Calu3 (cell line): ENCODE data around the gene LDAH. TPM values are rescaled to one million over a fixed set of nuclear protein-coding genes. Genes with fewer than 3 reads are reported as not detected.
"Not testable (repeated sequence)": the region's sequence is repeated elsewhere in the genome, so short reads cannot be mapped to it uniquely, and the experiment has no call there.

Experiments
- BruUV-seq: library from RNA; stranded (reverse); fragments of 400-500 nt; replicated peaks from 2 replicates; lab custom pipeline; 2021; lab: Mats Ljungman, UMichigan
- CTCF ChIA-PET: fragments of 300-600 bp; sonication (Branson Sonifier 250); formaldehyde crosslinking; loops from one replicate; lab custom pipeline; 2022; ENCODE audit warnings: antibody characterized with exemption; lab: Charles Lee
- DNase-seq: peaks from one replicate; pipeline ENCODE4 v3.0.0; 2022
- H3K27ac Mint-ChIP-seq: one replicate; pipeline ENCODE4 v1.8.0; 2022; ENCODE audit warnings: mixed read lengths; ENCODE audit not compliant: unreplicated experiment
- H3K27me3 Mint-ChIP-seq: one replicate; pipeline ENCODE4 v1.8.0; 2022; ENCODE audit warnings: mixed read lengths; ENCODE audit not compliant: unreplicated experiment
- H3K36me3 Mint-ChIP-seq: one replicate; pipeline ENCODE4 v1.8.0; 2022; ENCODE audit warnings: mild to moderate bottlenecking, moderate library complexity, mixed read lengths; ENCODE audit not compliant: insufficient read depth, unreplicated experiment
- H3K4me1 Mint-ChIP-seq: one replicate; pipeline ENCODE4 v1.8.0; 2022; ENCODE audit warnings: mild to moderate bottlenecking, low read depth, mixed read lengths; ENCODE audit not compliant: unreplicated experiment
- H3K4me3 Mint-ChIP-seq: one replicate; pipeline ENCODE4 v1.8.0; 2022; ENCODE audit warnings: mild to moderate bottlenecking, low read depth, moderate library complexity, mixed read lengths; ENCODE audit not compliant: unreplicated experiment
- H3K9me3 Mint-ChIP-seq: one replicate; pipeline ENCODE4 v1.8.0; 2022; ENCODE audit warnings: low read depth, mixed read lengths; ENCODE audit not compliant: unreplicated experiment
- CTCF ChIP-seq: fragments of 200-600 bp; IDR thresholded peaks from one replicate; pipeline ENCODE4 v1.8.0; 2022; ENCODE audit warnings: antibody characterized with exemption; ENCODE audit not compliant: unreplicated experiment
- intact Hi-C: fragments of 100-400 bp; cut with micrococcal nuclease; formaldehyde crosslinking; loops from one replicate; pipeline ENCODE4 v1.10.0; 2022; ENCODE audit not compliant: unreplicated experiment
- total RNA-seq: library from RNA; stranded (reverse); gene quantifications from 2 replicates; pipeline ENCODE4 v1.2.3, GENCODE V29; 2022

The LDAH gene
- total RNA-seq, 1 experiment from 2014 or later = 18.1 TPM

DNA sequence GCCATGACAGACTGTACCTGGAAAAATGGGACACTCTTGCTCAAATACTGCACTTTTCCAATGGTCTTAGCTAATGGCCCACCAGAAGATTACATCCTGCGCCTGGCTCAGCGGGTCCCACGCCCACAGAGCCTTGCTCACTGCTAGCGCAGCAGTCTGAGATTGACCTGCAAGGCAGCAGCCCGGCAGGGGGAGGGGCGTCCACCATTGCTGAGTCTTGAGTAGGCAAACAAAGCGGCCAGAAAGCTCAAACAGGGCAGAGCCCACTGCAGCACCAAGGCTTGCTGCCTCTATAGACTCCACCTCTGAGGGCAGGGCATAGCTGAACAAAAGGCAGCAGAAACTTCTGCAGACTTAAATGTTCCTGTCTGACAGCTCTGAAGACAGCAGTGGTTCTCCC, 111.3 kb downstream of the LDAH start:
- CTCF ChIA-PET, H3K4me3 Mint-ChIP-seq, H3K9me3 Mint-ChIP-seq, intact Hi-C loops, H3K4me1 Mint-ChIP-seq, H3K36me3 Mint-ChIP-seq, DNase-seq, H3K27ac Mint-ChIP-seq, BruUV-seq, H3K27me3 Mint-ChIP-seq: not testable (repeated sequence)

- Mint-ChIP-seq H3K4me1 (no peaks in the 10 kb centered on the region), H3K36me3 (peaks cover 4% of the 10 kb centered on the region), H3K4me3 (no peak overlapping the region), H3K27ac (no peak overlapping the region), H3K27me3 (no peaks in the 10 kb centered on the region), H3K9me3 (peaks cover 2% of the 10 kb centered on the region)
- CTCF ChIA-PET = no interaction called here
- no peak for DNase-seq
- no TSS peak for BruUV-seq
- no peak for TF ChIP-seq CTCF
- intact Hi-C loops = no loop called here
Observed at GRCh38 chr2:20707601-20708000, 115.3 kb downstream of the LDAH start.

- Mint-ChIP-seq H3K27ac (no peak overlapping the region), H3K9me3 (no peaks in the 10 kb centered on the region), H3K36me3 (peaks cover 4% of the 10 kb centered on the region), H3K4me3 (no peak overlapping the region), H3K4me1 (no peaks in the 10 kb centered on the region), H3K27me3 (no peaks in the 10 kb centered on the region)
- CTCF ChIA-PET = no interaction called here
- no peak for DNase-seq
- no TSS peak for BruUV-seq
- no peak for TF ChIP-seq CTCF
- intact Hi-C loops = no loop called here
Observed at GRCh38 chr2:20706786-20707185, 116.1 kb downstream of the LDAH start.

DNA sequence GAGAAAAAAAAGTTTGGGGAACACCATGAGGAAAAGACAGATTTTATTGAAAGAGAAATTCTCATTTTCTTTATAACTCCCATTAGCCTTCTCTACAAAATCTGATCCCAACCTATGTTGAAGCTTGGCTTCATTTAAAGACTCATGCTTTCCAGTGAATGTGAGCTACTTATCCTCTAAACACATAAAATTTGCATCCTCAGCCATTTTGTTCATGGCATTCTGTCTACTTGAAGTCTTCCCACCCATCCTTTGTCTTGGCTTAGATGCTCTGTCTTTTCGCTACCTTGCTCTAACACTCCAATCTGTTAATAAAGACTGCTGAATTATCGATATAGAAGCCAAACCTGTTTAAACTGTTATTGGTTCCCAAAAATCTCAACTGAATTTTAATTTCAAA, 116.7 kb downstream of the LDAH start:
- Mint-ChIP-seq H3K36me3 (peaks cover 4% of the 10 kb centered on the region), H3K27ac (no peak overlapping the region), H3K9me3 (no peaks in the 10 kb centered on the region), H3K4me3 (no peak overlapping the region), H3K4me1 (no peaks in the 10 kb centered on the region), H3K27me3 (no peaks in the 10 kb centered on the region)
- BruUV-seq = no TSS peak
- intact Hi-C loops = no loop called here
- no peak for DNase-seq
- CTCF ChIA-PET = interaction anchor here (0.7 kb wide), 1 partner anchor 146 kb away, joined by 3 read pairs; no protein-coding TSS in a partner anchor
- no peak for TF ChIP-seq CTCF

GRCh38 chr2:20704886-20705285, 118.0 kb downstream of the LDAH start:
- H3K4me1 Mint-ChIP-seq = no peaks in the 10 kb centered on the region
- no peak overlapping the region for H3K27ac Mint-ChIP-seq
- H3K4me3 Mint-ChIP-seq = no peak overlapping the region
- H3K27me3 Mint-ChIP-seq = no peaks in the 10 kb centered on the region
- CTCF ChIA-PET = no interaction called here
- intact Hi-C loops = no loop called here
- TF ChIP-seq CTCF = no peak
- no peak for DNase-seq
- no TSS peak for BruUV-seq
- no peaks in the 10 kb centered on the region for H3K9me3 Mint-ChIP-seq
- no peaks in the 10 kb centered on the region for H3K36me3 Mint-ChIP-seq
